PC-9 (cell line): Measurements from ENCODE around the gene GPI.

Experiments used
- CTCF ChIP-seq: fragments of 200-600 bp; sonication (generic); conservative IDR thresholded peaks from 2 replicates; pipeline ENCODE4 v1.6.1; 2017; ENCODE audit warnings: mixed run types, antibody characterized with exemption, mild to moderate bottlenecking, moderate library complexity
- EZH2 ChIP-seq: fragments of 200-600 bp; sonication (generic); IDR thresholded peaks from 2 replicates; pipeline ENCODE4 v1.8.0; 2017; ENCODE audit warnings: antibody characterized with exemption, low read depth

- peak; percentile 62 for TF ChIP-seq CTCF
- no peak for TF ChIP-seq EZH2
These were observed 5.6 kb upstream of the GPI start for GRCh38 chr19:34359140-34359953.
